HUDEP-2 (cell line): ENCODE data around the gene GRIN2A.

ENCODE experiments used
- DNase-seq, 76 experiments: peaks; one replicate each; lab custom pipeline; 2025; ENCODE audit not compliant: unreplicated experiment in 76 of 76; lab: John Stamatoyannopoulos, UW

Gene GRIN2A

GRCh38 chr16:10182222-10183053, at the start of gene GRIN2A:
GRIN2A (minus strand) TSS chr16:10182428; CDS start chr16:10180411, 2,017 bp downstream.
- no peak for DNase-seq

- DNase-seq: no peak
Observed at GRCh38 chr16:10231563-10231962, 49.3 kb upstream of the GRIN2A start.

- no peak for DNase-seq
Observed at GRCh38 chr16:10228779-10229178, 46.6 kb upstream of the GRIN2A start.

GRCh38 chr16:10226987-10227306, 44.7 kb upstream of the GRIN2A start:
- DNase-seq: no peak

GRCh38 chr16:10226141-10226986, 44.1 kb upstream of the GRIN2A start:
- DNase-seq: no peak

GRCh38 chr16:10225653-10226052, 43.4 kb upstream of the GRIN2A start:
- DNase-seq: no peak

- no peak for DNase-seq
Observed at GRCh38 chr16:10224850-10225249, 42.6 kb upstream of the GRIN2A start.

- no peak for DNase-seq
Observed at GRCh38 chr16:10220942-10221341, 38.7 kb upstream of the GRIN2A start.

GRCh38 chr16:10219742-10220141, 37.5 kb upstream of the GRIN2A start:
- no peak for DNase-seq

GRCh38 chr16:10218490-10219206, 36.4 kb upstream of the GRIN2A start:
- no peak for DNase-seq

GRCh38 chr16:10213748-10214147, 31.5 kb upstream of the GRIN2A start:
- DNase-seq: no peak

- no peak for DNase-seq
Observed at GRCh38 chr16:10210944-10211343, 28.7 kb upstream of the GRIN2A start.

GRCh38 chr16:10206865-10207264, 24.6 kb upstream of the GRIN2A start:
- DNase-seq: no peak

GRCh38 chr16:10206215-10206614, 24.0 kb upstream of the GRIN2A start:
- no peak for DNase-seq

- no peak for DNase-seq
Observed at GRCh38 chr16:10205688-10206087, 23.5 kb upstream of the GRIN2A start.

- DNase-seq: no peak
Observed at GRCh38 chr16:10202649-10203048, 20.4 kb upstream of the GRIN2A start.

GRCh38 chr16:10200637-10201586, 18.7 kb upstream of the GRIN2A start:
- DNase-seq: no peak

GRCh38 chr16:10196999-10197398, 14.8 kb upstream of the GRIN2A start:
- no peak for DNase-seq

GRCh38 chr16:10191096-10191495, 8.9 kb upstream of the GRIN2A start:
- no peak for DNase-seq

GRCh38 chr16:10189861-10190390, 7.7 kb upstream of the GRIN2A start:
- DNase-seq: no peak
